GM18520 (cell line): ENCODE data around the gene ART4.

Experiments used
- ATAC-seq: cut with Tn5 transposase; IDR thresholded peaks from one replicate; pipeline ENCODE4 v1.9.1; 2021; ENCODE audit not compliant: unreplicated experiment

The ART4 gene

GRCh38 chr12:14843425-14843887 is at the start of gene ART4:
Gene ART4 (minus strand): TSS chr12:14843526. CDS start chr12:14843113, 413 bp downstream.
- no peak for ATAC-seq

- no peak for ATAC-seq
These were observed 49.6 kb upstream of the ART4 start for GRCh38 chr12:14892726-14893505.

- ATAC-seq = no peak
These were observed 47.4 kb upstream of the ART4 start for GRCh38 chr12:14890701-14891100.

GRCh38 chr12:14886271-14886670 is 42.9 kb upstream of the ART4 start:
- no peak for ATAC-seq

- no peak for ATAC-seq
These were observed 42.4 kb upstream of the ART4 start, which contains the start of gene MGP for GRCh38 chr12:14885718-14886221. Gene MGP (minus strand): TSS chr12:14885854. CDS start chr12:14885791, 63 bp downstream.

GRCh38 chr12:14884458-14884878 is 41.1 kb upstream of the ART4 start:
- ATAC-seq = peak; percentile 95

- ATAC-seq = no peak
These were observed 40.4 kb upstream of the ART4 start for GRCh38 chr12:14883686-14884085.

- no peak for ATAC-seq
These were observed 37.6 kb upstream of the ART4 start for GRCh38 chr12:14880890-14881453.

- ATAC-seq = no peak
These were observed 36.1 kb upstream of the ART4 start for GRCh38 chr12:14879222-14879933.

GRCh38 chr12:14878488-14878887 is 35.2 kb upstream of the ART4 start:
- ATAC-seq = no peak

GRCh38 chr12:14876833-14877232 is 33.5 kb upstream of the ART4 start:
- ATAC-seq = no peak

GRCh38 chr12:14874882-14875281 is 31.6 kb upstream of the ART4 start:
- ATAC-seq = no peak

GRCh38 chr12:14873440-14874185 is 30.3 kb upstream of the ART4 start:
- ATAC-seq = no peak

GRCh38 chr12:14871886-14872285 is 28.6 kb upstream of the ART4 start:
- ATAC-seq = no peak

- ATAC-seq = no peak
These were observed 27.9 kb upstream of the ART4 start for GRCh38 chr12:14871247-14871646.

- no peak for ATAC-seq
These were observed 25.7 kb upstream of the ART4 start for GRCh38 chr12:14868916-14869506.

- no peak for ATAC-seq
These were observed 17.2 kb upstream of the ART4 start for GRCh38 chr12:14860490-14860889.

- no peak for ATAC-seq
These were observed 15.2 kb upstream of the ART4 start for GRCh38 chr12:14858513-14858912.

GRCh38 chr12:14854586-14855183 is 11.4 kb upstream of the ART4 start:
- no peak for ATAC-seq

GRCh38 chr12:14853961-14854360 is 10.6 kb upstream of the ART4 start:
- no peak for ATAC-seq
